Measurements from ENCODE around the gene CIT.
A peak's percentile ranks its signal among the peaks of the same experiment; 100 is the strongest.

Gene CIT, protein sequence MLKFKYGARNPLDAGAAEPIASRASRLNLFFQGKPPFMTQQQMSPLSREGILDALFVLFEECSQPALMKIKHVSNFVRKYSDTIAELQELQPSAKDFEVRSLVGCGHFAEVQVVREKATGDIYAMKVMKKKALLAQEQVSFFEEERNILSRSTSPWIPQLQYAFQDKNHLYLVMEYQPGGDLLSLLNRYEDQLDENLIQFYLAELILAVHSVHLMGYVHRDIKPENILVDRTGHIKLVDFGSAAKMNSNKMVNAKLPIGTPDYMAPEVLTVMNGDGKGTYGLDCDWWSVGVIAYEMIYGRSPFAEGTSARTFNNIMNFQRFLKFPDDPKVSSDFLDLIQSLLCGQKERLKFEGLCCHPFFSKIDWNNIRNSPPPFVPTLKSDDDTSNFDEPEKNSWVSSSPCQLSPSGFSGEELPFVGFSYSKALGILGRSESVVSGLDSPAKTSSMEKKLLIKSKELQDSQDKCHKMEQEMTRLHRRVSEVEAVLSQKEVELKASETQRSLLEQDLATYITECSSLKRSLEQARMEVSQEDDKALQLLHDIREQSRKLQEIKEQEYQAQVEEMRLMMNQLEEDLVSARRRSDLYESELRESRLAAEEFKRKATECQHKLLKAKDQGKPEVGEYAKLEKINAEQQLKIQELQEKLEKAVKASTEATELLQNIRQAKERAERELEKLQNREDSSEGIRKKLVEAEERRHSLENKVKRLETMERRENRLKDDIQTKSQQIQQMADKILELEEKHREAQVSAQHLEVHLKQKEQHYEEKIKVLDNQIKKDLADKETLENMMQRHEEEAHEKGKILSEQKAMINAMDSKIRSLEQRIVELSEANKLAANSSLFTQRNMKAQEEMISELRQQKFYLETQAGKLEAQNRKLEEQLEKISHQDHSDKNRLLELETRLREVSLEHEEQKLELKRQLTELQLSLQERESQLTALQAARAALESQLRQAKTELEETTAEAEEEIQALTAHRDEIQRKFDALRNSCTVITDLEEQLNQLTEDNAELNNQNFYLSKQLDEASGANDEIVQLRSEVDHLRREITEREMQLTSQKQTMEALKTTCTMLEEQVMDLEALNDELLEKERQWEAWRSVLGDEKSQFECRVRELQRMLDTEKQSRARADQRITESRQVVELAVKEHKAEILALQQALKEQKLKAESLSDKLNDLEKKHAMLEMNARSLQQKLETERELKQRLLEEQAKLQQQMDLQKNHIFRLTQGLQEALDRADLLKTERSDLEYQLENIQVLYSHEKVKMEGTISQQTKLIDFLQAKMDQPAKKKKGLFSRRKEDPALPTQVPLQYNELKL (N-terminal part only)

DNA sequence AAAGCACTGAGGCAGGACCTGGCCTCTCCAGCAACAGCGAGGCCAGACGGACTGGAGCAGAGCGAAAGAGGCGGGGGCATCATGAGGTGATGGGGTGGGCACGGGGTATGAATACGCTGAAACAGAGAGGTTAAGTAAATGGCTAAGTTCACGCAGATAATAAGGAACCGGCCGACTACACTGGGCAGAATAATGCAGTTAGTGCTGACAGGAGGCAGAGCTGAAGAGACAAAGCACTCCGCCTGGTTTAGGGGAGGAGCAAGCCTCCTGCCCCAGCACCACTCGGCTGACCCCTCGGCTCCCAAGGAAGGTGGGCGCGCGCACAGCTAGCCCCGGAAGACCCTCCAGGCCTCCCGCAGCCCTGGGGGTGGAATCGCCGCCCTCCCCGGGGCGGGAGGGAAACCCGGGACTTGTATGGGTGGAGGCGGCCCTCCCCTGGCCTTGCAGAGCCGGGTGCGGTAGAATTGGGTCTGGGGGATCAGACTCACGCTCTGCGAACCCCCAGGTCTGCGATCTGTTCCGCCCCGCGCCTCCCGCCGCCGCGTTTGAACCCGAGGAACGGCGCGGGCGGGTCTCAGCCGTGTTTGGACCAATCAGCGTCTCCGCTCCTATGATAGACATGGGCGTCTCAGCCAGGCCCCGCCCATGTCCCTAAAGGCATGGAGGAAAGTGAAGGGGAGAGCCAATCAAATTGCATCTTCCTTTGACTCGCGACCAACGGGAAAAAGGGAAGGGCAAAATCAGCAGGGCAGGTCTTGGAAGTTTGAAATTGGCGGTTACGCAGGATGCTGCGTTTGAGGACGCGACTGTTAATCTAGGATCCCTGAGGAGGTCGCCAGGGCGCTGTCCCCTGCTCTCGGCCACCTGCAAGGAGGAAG is at the start of gene CIT:
CIT (minus strand) TSS at position 560 of the 878 bp plus-strand sequence. CDS start 1,152 bp downstream, outside the sequence.
- no peaks in the 10 kb centered on the region for H3K9me3 ChIP-seq (ENCODE audit: control insufficient read depth, insufficient read depth, low read depth, low read length)
- H3K9ac ChIP-seq (ENCODE audit: low read length), result peak within 1 kb of the TSS; percentile 84
- peaks cover 3% of the 10 kb centered on the region for H3K4me1 ChIP-seq (ENCODE audit: control insufficient read depth, insufficient read depth, low read length)
- H3K27ac ChIP-seq (ENCODE audit: low read depth, low read length), result peak within 1 kb of the TSS; percentile 84
- no peaks in the 10 kb centered on the region for H3K27me3 ChIP-seq (ENCODE audit: control insufficient read depth, insufficient read depth, low read length)
- peaks cover 38% of the 10 kb centered on the region for H3K36me3 ChIP-seq (ENCODE audit: control insufficient read depth, insufficient read depth, low read length)
- H3K4me3 ChIP-seq (ENCODE audit: low read depth, low read length), result peak within 1 kb of the TSS; percentile 93

GRCh38 chr12:119925269-119925668 is 48.1 kb upstream of the CIT start:
- H3K27me3 ChIP-seq (ENCODE audit: control insufficient read depth, insufficient read depth, low read length), result no peaks in the 10 kb centered on the region
- peaks cover under 1% of the 10 kb centered on the region; the same call in 1 of the 2 replicates for H3K9me3 ChIP-seq (ENCODE audit: control insufficient read depth, insufficient read depth, low read depth, low read length)
- no peaks in the 10 kb centered on the region for H3K4me1 ChIP-seq (ENCODE audit: control insufficient read depth, insufficient read depth, low read length)
- H3K9ac ChIP-seq (ENCODE audit: low read length), result no peak overlapping the region
- no peak overlapping the region for H3K4me3 ChIP-seq (ENCODE audit: low read depth, low read length)
- no peak overlapping the region for H3K27ac ChIP-seq (ENCODE audit: low read depth, low read length)
- H3K36me3 ChIP-seq (ENCODE audit: control insufficient read depth, insufficient read depth, low read length), result no peaks in the 10 kb centered on the region

DNA sequence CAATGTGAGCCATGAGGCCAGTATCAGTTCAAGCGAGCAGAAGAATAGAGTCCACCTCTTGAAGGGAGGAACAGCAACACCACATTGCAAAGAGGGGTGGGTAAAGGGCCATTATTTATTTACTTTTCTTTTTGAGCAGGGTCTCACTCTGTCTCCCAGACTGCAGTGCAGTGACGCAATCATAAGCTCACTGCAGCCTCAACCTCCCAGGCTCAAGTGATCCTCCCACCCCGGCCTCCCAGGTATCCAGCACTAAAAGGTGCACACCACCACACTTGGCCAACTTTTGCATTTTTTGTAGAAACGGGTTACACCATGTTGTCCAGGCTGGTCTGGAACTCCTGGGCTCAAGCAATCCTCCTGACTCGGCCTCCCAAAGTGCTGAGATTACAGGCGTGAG is 42.9 kb upstream of the CIT start:
- Histone ChIP-seq H3K27ac (ENCODE audit: low read depth, low read length) (no peak overlapping the region), H3K9ac (ENCODE audit: low read length) (no peak overlapping the region), H3K9me3 (ENCODE audit: control insufficient read depth, insufficient read depth, low read depth, low read length) (peaks cover 8% of the 10 kb centered on the region; the same call in 1 of the 2 replicates), H3K27me3 (ENCODE audit: control insufficient read depth, insufficient read depth, low read length) (no peaks in the 10 kb centered on the region), H3K4me1 (ENCODE audit: control insufficient read depth, insufficient read depth, low read length) (no peaks in the 10 kb centered on the region), H3K36me3 (ENCODE audit: control insufficient read depth, insufficient read depth, low read length) (no peaks in the 10 kb centered on the region), H3K4me3 (ENCODE audit: low read depth, low read length) (no peak overlapping the region)

DNA sequence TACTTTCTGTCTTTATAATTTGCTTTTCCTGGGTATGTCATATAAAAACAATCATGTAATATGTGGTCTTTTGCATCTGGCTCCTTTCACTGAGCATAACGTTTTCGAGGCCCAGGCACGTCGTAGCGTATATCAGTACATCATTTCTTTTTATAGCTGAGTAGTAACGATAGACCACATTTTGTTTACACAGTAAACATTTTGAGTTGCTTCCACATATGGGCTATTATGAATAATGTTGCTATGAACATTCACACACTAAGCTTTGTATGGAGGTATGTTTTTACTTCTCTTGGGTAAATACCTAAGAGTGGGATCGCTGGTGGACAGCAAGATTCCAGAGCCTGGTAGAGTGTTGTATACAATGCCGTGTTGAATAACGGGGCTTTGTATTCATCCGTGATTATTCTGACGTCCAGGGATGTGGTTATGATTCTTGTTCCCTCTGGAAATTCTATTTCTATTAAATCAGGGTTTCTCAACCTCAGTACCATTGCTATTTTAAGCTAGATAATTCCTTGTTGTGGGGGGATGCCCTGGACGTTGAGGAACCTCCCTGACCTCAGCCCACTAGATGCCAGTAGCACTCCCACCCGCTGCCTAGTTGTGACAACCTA is 38.9 kb upstream of the CIT start:
- Histone ChIP-seq H3K9me3 (ENCODE audit: control insufficient read depth, insufficient read depth, low read depth, low read length) (peaks cover 8% of the 10 kb centered on the region; the same call in 1 of the 2 replicates), H3K4me1 (ENCODE audit: control insufficient read depth, insufficient read depth, low read length) (peaks cover 5% of the 10 kb centered on the region; the same call in 1 of the 2 replicates), H3K27me3 (ENCODE audit: control insufficient read depth, insufficient read depth, low read length) (no peaks in the 10 kb centered on the region), H3K27ac (ENCODE audit: low read depth, low read length) (no peak overlapping the region), H3K4me3 (ENCODE audit: low read depth, low read length) (no peak overlapping the region), H3K36me3 (ENCODE audit: control insufficient read depth, insufficient read depth, low read length) (no peaks in the 10 kb centered on the region), H3K9ac (ENCODE audit: low read length) (no peak overlapping the region)

DNA sequence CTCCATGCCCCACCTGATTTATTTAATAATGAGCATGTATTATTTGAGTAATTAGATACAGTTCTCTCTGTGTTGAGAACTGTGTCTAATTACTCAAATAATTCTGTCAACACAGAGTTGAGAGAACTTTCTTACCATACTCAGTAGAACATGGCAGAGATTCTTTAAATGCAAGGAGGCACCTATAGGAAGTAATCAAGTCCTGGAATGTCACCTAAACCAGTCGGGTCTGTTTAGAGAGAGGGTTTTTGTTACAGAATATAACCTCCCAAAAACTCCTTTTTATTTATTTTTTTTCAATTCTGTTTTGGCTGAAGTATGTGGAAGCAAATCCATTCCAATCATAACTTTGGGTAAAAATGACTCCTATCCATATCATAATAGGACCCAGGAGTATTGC is 37.5 kb upstream of the CIT start:
- H3K4me3 ChIP-seq (ENCODE audit: low read depth, low read length), result no peak overlapping the region
- no peak overlapping the region for H3K9ac ChIP-seq (ENCODE audit: low read length)
- 0 out of 2 replicates have a peak, but pooled peaks cover 4% of the 10 kb centered on the region for H3K9me3 ChIP-seq (ENCODE audit: control insufficient read depth, insufficient read depth, low read depth, low read length)
- peaks cover 5% of the 10 kb centered on the region; the same call in 1 of the 2 replicates for H3K4me1 ChIP-seq (ENCODE audit: control insufficient read depth, insufficient read depth, low read length)
- H3K27me3 ChIP-seq (ENCODE audit: control insufficient read depth, insufficient read depth, low read length), result no peaks in the 10 kb centered on the region
- H3K27ac ChIP-seq (ENCODE audit: low read depth, low read length), result no peak overlapping the region
- H3K36me3 ChIP-seq (ENCODE audit: control insufficient read depth, insufficient read depth, low read length), result no peaks in the 10 kb centered on the region

DNA sequence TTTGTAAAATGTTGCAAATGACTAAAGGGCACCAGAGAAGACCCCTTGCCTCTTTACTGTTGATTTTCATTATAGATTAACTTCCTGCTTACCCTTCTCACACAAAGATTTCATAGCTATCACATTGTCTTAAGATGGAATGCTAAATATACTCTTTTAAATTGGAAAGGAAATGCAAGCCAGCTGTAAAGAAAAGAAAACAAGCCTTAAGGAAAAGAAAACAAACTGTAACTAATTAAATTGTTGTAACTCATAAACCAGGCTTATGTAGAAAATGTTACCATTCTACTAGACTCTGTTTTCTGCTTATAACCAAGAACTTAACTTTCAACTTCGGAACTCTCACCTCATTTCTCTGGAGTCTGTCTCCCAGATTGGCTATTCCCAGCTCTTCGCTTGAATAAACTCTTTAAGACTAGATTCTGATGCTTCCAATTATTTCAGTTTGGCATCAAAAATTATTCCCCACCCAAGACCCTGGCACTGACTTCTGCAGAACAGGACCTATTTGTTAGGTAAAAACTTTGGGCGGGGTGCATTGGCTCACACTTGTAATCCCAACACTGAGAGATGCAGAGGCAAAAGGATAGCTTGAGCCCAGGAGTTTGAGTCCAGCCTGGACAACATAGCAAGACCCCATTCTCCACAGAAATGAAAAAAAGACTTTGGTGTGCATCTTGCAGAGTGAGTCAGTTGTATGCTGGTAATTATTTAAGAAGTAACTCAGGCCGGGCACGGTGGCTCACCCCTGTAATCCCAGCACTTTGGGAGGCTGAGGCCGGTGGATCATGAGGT is 36.6 kb upstream of the CIT start:
- Histone ChIP-seq H3K4me1 (ENCODE audit: control insufficient read depth, insufficient read depth, low read length) (peaks cover 5% of the 10 kb centered on the region; the same call in 1 of the 2 replicates), H3K9ac (ENCODE audit: low read length) (no peak overlapping the region), H3K27me3 (ENCODE audit: control insufficient read depth, insufficient read depth, low read length) (no peaks in the 10 kb centered on the region), H3K4me3 (ENCODE audit: low read depth, low read length) (no peak overlapping the region), H3K36me3 (ENCODE audit: control insufficient read depth, insufficient read depth, low read length) (no peaks in the 10 kb centered on the region), H3K27ac (ENCODE audit: low read depth, low read length) (no peak overlapping the region), H3K9me3 (ENCODE audit: control insufficient read depth, insufficient read depth, low read depth, low read length) (0 out of 2 replicates have a peak, but pooled peaks cover 4% of the 10 kb centered on the region)

DNA sequence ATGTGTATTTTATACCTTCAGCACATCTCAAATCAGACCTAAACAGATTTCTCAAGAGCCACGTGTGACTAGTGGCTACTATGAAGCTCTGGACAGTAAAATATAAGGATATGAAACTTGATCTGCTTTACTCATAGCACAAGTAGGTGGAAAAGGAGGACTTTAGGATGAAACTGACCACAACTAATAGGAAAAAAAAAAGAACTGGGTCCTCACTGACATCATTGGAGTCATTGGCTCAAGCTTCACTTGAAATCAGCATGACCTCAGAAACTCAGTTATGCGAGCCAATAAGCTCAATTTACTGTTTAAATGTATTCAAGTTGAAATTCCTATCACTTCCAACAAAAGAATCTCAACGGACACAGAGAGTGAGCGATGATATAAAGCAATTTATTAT is 34.1 kb upstream of the CIT start:
- Histone ChIP-seq H3K36me3 (ENCODE audit: control insufficient read depth, insufficient read depth, low read length) (no peaks in the 10 kb centered on the region), H3K4me3 (ENCODE audit: low read depth, low read length) (no peak overlapping the region), H3K4me1 (ENCODE audit: control insufficient read depth, insufficient read depth, low read length) (peaks cover 5% of the 10 kb centered on the region; the same call in 1 of the 2 replicates), H3K27me3 (ENCODE audit: control insufficient read depth, insufficient read depth, low read length) (no peaks in the 10 kb centered on the region), H3K27ac (ENCODE audit: low read depth, low read length) (no peak overlapping the region), H3K9me3 (ENCODE audit: control insufficient read depth, insufficient read depth, low read depth, low read length) (no peaks in the 10 kb centered on the region), H3K9ac (ENCODE audit: low read length) (no peak overlapping the region)

DNA sequence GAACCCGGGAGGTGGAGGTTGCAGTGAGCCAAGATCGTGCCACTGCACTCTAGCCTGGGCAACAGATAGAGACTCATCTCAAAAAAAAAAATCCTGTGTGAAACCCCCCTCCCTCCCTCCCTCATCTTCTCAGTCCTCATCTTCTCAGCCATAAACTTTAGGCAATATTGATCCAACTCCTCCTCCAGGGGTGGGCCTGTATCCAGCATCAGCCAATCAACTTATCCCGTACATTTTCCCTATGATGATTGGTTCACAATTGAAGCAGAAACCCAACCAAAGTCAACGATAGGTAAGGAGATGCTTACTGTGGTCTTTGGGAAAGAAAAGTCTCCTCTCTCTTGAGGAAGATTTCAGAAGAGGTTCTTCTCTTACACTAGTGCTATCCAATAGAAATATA is 33.5 kb upstream of the CIT start:
- Histone ChIP-seq H3K9me3 (ENCODE audit: control insufficient read depth, insufficient read depth, low read depth, low read length) (no peaks in the 10 kb centered on the region), H3K4me1 (ENCODE audit: control insufficient read depth, insufficient read depth, low read length) (peaks cover 5% of the 10 kb centered on the region; the same call in 1 of the 2 replicates), H3K27ac (ENCODE audit: low read depth, low read length) (no peak overlapping the region), H3K36me3 (ENCODE audit: control insufficient read depth, insufficient read depth, low read length) (no peaks in the 10 kb centered on the region), H3K4me3 (ENCODE audit: low read depth, low read length) (no peak overlapping the region), H3K9ac (ENCODE audit: low read length) (no peak overlapping the region), H3K27me3 (ENCODE audit: control insufficient read depth, insufficient read depth, low read length) (no peaks in the 10 kb centered on the region)

DNA sequence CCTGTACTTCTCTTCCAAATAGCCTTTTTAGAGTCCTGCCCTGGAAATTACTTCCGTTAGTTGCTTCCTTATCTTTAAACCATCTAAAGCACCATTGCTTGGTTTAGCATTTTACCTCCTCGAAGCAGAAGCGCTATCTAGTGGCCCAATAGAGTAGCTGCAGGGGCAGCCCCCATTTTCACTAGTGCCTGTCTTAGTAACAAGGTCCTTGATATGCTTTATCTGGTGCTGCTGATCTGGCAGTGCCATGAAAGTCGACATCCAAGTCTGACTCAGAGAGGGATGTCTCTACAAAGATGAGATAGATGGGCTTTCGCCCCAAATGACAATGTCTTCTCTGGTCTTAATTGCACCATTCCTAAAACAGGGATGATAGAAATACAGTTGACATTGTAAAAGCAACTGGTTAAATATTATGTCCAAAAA is 25.0 kb upstream of the CIT start:
- Histone ChIP-seq H3K27ac (ENCODE audit: low read depth, low read length) (no peak overlapping the region), H3K9me3 (ENCODE audit: control insufficient read depth, insufficient read depth, low read depth, low read length) (no peaks in the 10 kb centered on the region), H3K36me3 (ENCODE audit: control insufficient read depth, insufficient read depth, low read length) (no peaks in the 10 kb centered on the region), H3K27me3 (ENCODE audit: control insufficient read depth, insufficient read depth, low read length) (no peaks in the 10 kb centered on the region), H3K4me3 (ENCODE audit: low read depth, low read length) (no peak overlapping the region), H3K4me1 (ENCODE audit: control insufficient read depth, insufficient read depth, low read length) (no peaks in the 10 kb centered on the region), H3K9ac (ENCODE audit: low read length) (no peak overlapping the region)
